Glomerular visceral epithelial cell (primary cell): ENCODE measurements around the gene DLL1.
"Not testable (repeated sequence)": the region's sequence is repeated elsewhere in the genome, so short reads cannot be mapped to it uniquely, and the experiment has no call there.

ENCODE experiments used
- DNase-seq: peaks from one replicate; pipeline ENCODE4 v3.0.0-alpha.2; 2016; ENCODE audit errors: extremely low spot score

The DLL1 gene

DNA sequence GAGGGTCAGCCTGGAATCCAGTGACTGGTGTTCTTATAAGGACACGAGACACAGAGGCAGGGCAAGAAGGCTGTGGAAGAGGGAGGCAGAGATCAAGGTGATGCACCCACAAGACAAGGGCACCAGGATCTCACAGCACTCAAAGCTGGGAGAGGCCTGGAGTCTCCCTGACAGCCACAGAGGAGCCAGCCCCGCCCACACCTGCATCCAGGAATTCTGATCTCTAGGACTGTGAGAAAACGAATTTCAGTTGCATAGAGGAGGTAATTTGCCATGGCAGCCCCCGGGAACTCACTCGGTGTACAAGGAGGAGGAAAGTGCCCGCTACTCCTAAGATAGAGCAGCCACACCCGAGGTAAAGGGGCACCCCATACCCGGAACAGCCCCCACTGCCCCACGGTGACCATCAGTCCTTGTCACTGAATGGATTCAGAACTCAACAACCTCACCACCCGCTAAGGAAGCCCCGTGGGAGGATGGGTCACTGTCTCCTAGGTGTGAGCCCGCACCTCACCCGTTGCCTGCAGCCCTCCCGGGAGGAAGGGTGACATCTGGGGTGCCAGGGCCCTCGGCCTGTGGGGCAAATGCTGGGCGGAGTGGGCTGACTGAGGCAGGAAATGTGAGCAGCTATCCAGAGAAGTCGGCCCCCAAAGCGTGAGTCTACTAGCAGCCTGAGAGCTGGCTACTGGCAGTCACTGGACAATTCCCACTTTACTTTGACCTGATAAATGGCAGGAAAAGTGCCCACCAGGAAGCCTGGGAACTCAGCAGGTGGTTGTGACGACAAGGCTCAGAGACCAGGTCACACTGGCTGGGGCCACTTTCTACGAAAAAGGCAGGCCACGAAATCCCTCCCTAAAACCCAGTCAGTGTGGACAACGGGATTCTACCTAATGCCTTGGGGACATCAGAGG, 22.4 kb downstream of the DLL1 start:
- DNase-seq = no peak

DNA sequence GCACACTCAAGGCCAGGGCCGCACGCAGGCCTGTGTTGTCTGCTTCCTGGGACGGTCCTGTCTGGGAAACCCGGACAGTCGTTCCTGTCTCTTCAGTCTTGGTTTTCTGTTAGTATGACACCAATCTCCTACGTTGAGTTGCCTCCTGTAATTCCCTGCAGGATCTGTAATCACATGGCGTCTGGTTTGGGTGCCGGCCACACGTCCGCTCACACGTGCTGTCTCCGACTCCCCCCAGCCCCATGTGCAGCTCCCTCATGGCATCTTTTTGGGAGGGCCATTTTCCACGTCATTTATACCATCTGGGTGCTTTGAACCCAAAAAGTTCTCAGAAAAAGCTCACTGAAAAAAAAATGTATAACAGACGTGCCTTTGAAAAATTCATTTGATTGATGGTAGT, 23.2 kb downstream of the DLL1 start:
- DNase-seq = no peak

DNA sequence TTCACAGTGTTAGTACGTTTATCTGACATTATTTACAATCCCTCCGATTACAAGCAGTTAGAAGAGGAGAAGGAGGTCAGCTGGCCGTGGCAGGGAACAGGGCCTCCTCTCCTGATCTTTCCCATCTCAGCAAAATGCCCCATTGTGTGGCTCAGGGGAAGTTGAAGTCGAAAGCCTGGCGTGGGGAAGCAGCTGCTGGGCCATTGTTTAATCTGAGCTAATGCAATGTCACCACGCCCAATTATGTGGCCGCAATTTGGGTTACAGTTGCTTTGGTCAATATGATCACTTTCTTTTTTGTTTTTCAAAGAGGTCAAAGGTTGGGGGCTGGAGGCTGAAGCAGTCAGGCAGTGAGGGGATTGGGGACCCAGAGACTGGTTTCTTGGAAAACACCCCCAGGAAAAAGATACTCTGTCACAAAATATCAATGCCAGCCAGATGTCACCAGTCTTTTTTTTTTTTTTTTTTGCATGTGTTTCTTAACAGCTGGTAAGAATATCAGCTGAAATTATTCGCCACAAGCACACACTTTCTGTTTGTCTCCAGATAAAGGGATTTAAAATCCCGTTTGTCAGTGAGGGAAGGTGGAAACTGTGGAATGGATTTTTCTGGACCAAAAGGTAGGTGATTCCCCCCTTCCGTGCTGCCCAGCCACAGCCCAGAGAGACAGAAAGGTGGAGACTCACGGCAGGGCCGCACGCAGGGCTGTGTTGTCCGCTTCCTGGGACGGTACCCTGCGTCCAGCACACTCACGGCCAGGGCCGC, 24.6 kb downstream of the DLL1 start:
- no peak for DNase-seq

DNA sequence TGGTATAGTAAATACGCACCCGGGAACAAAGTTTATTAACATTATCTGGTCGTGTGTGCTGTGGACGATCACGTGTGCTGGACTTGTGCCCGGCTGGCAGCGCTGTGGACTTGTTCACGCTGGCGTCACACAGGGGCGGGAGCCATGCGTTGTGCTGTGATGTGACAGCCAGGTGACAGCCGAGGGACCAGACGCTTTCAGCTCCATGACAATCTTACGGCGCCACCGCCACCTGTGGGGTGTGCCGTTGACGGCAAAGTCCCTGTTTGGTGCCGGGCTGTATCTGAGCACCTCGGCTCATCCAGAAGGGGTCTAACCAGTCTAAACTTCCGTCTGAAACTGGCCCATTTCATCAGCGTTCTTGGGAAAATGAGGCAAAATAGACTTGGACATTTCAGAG, 25.2 kb downstream of the DLL1 start:
- DNase-seq = no peak

DNA sequence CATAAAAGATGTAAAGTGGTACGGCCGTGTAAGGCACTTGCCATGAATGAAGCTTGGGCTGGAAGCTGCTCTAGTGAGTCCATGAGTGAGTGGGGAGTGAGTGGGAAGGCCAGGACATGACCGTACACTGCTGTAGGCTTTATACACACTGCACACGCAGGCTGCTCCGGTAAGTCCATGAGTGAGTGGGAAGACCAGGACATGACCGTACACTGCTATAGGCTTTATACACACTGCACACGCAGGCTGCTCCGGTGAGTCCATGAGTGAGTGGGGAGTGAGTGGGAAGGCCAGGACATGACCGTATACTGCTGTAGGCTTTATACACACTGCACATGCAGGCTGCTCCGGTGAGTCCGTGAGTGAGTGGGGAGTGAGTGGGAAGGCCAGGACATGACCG, 26.2 kb downstream of the DLL1 start:
- DNase-seq = not testable (repeated sequence)

DNA sequence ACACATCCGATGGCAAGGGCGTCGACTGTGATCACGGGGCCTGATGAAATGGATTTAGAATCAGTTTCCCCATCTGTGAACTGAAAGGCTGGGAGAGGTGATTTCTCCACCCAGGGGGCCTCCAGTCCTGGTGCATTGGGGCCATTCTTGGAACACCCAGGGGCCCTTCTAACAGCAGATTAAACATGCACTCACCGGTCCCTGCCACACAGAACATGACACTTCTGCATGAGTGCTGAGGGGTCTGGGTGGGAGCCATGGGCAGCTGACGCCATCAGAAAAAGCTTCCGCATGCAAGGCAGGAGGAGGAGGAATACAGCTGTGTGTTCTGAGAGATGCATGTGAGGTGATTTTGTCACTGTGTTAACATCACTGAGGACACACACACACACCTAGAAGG, 26.8 kb downstream of the DLL1 start:
- no peak for DNase-seq

DNA sequence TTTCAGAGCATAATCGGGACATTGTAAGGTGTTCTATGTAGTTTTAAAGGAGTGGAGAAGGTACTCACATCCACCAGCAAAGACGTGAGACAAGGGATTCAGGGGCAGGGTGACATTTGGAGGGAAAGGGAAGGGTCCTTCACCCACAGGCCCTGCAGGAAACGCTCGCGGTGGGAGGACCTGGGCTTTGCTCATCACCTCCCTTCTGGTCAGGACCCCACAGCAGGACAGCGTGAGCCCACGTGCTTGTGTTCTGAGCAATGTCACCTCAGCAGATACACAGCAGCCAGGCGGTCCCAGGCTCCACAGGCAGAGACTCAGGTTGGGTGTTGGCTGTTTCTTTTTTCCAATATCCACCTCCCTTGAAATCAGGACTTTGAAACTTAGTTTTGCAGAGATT, 27.5 kb downstream of the DLL1 start:
- DNase-seq = no peak

DNA sequence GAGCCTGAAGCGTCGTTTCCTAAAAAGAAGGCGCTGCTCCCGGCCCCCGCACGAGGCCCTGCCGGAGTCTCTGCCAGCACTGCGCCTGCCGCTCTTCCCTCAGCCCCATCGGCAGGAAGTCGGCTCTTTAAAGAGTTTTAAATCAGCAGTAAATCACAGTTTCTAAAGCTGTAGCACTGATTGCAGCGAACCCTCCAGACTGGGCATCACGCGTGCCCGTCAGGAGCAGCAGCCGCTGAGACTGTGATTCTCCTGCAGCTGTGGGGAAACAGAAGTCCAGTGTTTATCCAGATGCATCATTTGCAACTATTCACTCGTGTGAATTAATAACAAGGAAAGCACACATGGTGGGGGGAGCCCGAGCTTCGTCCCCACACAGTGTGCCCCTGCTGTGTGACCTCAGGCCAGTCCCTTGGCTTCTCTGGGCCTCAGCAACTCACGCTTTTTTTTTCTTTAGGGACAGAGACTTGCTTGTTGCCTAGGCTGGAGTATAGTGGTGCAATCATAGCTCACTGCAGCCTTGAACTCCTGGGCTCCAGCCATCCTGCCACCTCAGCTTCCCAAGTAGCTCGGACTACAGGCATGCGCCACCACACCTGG, 28.3 kb downstream of the DLL1 start:
- no peak for DNase-seq

DNA sequence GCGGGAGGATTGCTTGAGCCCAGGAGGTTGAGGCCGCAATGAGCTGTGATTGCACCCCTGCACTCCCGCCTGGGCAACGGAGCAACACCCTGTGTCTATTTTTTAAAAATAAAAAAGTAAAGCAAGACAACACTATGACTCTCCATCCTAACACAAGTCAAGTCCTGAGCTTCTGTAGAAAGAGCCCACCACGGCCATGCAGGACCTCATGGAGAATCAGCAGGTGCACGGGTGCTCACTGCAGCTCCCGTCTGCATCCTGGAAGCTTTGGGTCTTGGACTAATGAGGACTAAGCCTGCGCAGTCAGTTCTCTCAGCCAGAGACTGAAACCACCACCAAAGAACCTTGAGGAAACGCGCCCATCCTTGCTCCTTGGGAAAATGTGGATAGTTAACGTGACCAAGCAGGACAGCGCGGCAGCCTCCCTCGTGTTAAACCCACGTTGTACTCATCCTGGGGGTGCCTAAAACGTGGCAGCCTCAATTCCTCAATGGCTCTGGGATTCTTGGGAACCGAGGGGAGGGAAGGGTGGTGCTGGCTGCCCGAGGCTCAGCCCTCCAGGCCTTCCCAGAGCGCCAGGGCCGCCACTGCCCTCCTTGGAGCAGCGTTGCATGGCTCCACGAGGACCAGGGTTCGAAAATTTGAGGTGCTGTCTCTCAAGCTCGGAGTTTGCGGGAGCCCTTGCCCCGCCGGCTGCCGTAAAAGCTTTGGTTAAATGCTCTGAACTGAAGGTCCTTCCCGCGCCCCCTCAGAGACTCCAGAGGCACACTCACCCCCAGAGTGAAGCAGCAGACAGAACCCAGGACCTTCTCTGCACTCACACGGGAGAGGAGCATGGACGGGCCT, 29.0 kb downstream of the DLL1 start:
- no peak for DNase-seq

DNA sequence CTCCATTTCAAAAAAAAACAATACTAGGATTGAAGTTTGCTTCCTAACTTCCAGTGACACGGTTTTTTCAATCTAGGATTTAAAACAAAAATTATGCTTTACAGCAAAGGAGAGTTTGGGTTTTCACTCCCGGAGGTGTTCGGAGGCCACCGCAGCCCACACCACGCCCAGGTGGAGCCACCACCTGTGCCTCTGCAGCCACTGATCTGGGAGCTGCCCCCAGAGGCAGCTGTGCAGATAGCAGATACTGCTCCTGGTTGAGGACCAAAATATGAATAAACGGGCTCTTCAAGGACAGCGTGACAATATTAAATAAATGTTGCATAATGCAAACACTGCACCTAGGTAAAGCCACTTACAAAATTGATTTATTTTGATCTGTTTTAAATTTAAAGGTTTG, 30.2 kb downstream of the DLL1 start:
- no peak for DNase-seq

DNA sequence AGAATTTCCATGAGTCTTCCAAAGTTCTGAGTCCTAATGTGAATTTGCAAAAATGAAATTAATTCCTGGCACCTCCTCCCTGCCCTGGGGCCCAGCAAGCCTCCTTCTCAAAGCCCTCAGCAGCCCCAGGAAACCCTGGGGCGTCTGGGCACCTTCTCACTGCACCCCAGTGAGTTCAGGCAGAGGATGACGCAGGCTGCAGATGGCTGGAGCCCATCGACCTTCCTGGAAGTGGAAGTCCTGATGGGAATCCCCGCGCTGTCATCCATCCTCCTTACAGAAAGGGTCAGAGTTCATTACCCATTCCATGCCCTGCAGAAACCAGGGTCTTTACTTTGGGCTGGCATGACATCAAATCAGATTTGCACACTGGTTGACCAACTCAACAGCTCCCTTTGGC, 31.6 kb downstream of the DLL1 start:
- DNase-seq = no peak

DNA sequence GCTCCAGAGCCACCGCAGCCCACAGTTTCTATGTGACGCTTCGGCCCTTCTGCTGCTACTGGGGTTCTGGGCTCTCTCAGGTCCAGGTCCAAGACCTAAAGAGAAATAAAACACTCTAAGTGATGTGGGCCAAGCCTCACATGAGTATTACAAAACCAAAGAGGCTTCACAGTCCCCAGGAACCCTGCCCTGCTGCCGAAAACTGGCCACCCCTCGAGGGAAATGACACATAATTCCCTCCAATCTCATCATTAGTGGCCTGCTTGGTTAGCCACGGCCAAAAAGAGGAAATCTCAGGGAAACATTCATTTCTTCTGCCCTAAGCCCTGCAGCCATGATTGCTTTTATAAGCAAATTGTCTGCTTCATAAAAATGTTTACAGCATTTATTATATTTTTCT, 32.5 kb downstream of the DLL1 start:
- DNase-seq = no peak

DNA sequence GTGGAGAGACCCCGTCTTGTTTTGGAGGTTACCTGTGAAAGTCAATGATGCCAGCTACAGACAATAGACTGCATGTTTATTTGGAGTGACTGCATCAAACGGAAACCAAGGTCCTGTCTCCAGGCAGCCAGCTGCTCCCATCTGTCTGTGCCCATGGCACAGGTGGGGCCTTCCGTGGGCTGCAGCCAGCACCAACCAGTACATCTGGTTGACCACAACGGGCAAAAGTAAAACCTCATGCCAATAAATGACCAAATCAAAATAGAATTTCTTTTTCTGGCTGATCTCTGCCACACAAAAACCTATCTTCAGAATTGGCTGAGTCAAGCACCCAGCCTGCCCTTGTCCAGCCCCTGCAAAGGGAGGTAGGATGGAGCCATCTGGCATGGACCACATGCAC, 33.5 kb downstream of the DLL1 start:
- DNase-seq = no peak

DNA sequence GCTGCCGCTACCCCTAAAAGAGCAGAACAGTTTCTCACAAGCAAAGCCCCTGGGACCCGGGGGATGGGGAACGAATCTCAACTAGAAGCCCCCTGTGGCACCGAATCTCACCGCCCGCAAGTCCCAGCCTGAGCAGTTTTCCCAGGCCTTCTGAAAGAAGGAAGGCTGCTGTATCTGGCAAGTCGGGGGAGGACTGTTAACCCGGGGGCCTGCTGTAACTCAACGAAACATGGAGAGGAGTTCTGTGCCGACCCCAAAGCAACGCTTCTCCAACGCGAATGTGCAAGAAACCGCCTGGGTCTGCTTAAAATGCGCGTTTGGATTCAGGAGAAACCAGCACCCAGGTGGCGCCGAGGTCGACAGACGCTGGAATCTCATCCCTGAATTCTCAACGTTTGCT, 34.2 kb downstream of the DLL1 start:
- DNase-seq = no peak

DNA sequence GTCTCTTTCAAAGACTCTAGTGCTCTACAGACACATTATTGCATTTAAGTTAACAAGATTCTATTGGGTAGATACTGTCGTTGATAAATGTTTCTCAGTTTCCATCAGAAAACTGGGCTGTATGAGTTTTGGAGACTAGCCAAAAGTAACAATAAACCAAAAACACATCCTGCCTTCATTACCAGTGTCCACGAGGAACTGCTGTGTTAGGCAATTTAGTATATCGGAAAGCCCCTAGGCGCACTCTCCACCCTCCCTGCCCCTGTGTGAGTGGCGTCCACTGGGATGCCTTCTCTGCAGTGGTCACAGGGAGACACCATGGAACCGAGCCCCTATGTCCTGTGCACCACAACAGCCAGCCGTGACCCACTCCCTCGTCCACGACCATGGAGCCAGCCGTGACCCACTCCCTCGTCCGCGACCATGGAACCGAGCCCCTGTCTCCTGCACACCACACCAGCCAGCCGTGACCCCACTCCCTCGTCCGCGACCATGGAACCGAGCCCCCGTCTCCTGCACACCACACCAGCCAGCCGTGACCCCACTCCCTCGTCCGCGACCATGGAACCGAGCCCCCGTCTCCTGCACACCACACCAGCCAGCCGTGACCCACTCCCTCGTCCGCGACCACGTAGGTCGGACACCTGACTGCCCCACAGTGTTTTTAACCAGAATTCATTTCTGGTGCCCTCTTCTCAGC, 35.3 kb downstream of the DLL1 start:
- DNase-seq = no peak

DNA sequence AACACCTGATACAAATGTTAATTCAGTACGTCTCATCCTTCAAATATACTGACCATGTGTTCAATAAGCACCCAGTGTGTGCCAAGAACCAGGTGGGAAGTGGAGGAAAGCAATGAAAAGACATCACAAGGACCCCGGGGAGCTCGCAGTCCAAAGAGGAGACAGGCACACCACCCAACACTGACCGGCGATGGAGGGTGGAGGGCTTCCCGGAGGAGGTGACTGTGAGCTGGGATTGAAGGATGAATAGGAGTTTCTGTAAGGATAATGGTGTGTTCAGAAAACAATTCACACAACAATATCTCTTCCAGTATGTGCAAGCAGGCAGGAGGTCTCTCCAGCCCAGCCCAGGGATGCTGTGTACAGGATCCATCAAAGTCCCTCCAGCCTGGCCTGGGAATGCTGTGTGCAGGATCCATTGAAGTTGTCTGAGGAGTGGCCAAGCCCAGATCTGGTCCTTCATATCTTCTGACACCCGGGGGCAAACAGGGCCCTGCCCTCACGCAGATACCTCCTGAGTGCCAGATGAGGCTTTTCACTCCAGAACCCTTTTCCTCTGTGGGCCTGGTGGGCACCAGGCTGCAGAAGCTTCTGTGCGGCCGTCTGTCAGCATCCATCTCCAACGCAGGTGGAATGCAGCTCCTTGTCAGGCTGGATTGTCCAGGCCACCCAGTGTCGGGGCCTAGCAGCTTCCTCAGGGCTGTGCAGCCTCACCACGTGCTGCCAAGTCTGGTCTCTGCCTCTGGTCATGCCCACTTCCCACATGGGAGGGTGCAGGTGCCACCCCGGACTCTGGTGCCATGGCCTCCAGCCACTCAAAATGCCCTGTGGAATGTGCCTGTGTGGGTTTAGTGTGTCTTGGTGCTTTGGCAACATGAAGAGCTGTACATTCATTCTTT, 36.3 kb downstream of the DLL1 start:
- no peak for DNase-seq

DNA sequence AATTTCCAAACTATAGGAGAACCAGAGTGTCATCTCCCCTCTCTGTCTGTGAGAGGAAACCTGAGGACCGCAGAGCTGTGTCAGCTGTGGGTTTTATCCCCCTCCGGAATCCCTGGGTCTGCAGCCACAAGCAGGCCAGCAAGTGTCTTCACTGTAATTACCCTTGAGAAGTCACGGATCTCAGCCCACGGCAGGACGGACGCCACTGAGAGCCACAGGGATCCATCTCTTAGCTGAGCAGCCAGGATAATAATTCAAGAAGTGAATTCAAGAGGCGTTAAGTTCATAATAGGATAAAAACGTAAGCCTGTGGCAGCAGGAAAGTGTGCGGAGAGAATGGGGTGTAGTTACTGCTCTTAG, 37.0 kb downstream of the DLL1 start:
- no peak for DNase-seq

DNA sequence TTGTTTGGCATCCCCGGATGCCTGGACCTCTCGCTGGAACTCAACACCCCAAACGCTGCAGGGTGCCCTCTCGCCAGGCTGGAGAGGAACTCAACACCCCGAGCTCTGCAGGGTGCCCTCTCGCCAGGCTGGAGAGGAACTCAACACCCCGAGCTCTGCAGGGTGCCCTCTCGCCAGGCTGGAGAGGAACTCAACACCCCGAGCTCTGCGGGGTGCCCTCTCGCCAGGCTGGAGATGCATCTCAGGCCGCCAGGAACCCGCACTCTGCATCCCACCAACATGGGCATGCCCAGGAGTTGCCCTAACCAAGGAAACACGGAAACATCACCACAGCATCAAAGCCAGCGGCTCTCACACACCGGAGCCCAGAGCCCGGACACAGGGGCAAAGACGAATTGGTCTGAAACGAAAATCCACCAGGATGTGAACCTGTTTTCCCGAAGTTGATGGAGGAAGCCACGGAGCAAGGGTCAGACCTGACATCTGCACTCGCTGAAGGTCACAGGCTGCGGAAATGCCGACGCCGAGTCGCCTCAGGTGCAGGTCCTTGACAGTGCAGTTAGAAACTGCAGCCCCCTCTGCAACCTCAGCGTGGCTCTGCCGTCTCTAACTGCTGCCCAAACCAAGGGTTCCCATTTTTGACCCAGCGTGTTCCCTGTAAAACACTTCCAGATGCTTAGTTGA, 37.5 kb downstream of the DLL1 start:
- DNase-seq = no peak

DNA sequence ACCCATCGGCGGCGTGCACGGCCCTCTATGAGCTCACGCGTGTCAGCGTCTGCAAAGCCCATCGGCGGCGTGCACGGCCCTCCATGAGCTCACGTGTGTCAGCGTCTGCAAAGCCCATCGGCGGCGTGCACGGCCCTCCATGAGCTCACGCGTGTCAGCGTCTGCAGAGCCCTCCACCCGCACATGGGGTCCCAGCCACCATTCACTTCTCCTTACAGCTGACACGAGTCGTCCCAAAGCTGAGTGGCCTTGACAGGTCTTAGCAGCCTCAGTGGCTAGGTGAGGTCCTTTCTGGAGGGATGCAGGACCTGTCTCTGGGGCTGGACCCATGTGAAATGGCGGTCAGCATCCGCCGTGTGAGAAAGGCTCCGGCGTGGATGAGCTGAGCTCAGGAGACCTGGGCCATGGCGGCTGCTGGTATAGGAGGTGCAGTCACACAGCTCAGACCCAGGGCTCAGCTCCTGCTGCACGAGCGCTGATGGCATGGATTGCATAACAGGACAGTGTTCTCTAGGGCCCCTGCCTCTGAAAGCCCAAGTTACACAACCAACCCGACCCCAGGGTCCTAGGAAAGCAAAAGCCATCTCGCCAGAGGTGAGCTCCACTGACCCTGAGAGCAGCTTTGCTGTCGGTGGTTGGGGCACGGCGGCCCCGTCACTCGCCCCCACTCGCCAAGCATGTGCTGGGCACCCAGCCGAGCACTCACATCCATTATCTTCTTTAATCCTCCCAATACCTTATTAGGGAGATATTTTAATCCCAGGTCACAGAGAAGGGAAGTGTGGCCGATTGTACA, 38.9 kb downstream of the DLL1 start:
- DNase-seq = no peak
